OCI-LY3 (cell line): Measurements from ENCODE around the gene MAP2K6.

Experiments used
- CTCF ChIP-seq: fragments of 200-600, 300-600 bp; sonication (generic); IDR thresholded peaks from 2 replicates; pipeline ENCODE4 v1.5.1; 2014; ENCODE audit warnings: antibody characterized with exemption, low read length, low read depth
- EZH2phosphoT487 ChIP-seq: fragments of 200-600 bp; shearing (Covaris generic); IDR thresholded peaks from 2 replicates; pipeline ENCODE4 v1.6.1; 2018; ENCODE audit warnings: antibody characterized with exemption, mixed run types, low read depth

- peak; percentile 95 for TF ChIP-seq CTCF
- TF ChIP-seq EZH2phosphoT487: no peak
These were observed 111.7 kb downstream of the MAP2K6 start for GRCh38 chr17:69525920-69526841.
